Measurements from ENCODE around the gene SMIM10L1.

- TF ChIP-seq CTCF (IDR thresholded peaks at IDR 0.05) (no peak), POLR2A (IDR thresholded peaks at IDR 0.05) (no peak)
Observed at GRCh38 chr12:11143352-11143751, 27.6 kb upstream of the SMIM10L1 start.
